Uterus (tissue), 4 donors: ENCODE data around the gene SRRM5. TPM values are rescaled to one million over a fixed set of nuclear protein-coding genes. Genes with fewer than 3 reads are reported as not detected.
"Not testable (repeated sequence)": the region's sequence is repeated elsewhere in the genome, so short reads cannot be mapped to it uniquely, and the experiment has no call there.

Experiments used
- DNase-seq, 2 donors: peaks; one replicate each; pipeline ENCODE4 v3.0.0-alpha.2; 2019 to 2020
- H3K27ac ChIP-seq, 2 donors: fragments of 200-600 bp; sonication (generic); 1 replicate in 1 of 2; 2 replicates in 1 of 2; pipeline ENCODE4 v1.5.1; 2016 to 2018
- H3K27me3 ChIP-seq, 2 donors: fragments of 200-600 bp; sonication (generic); one replicate each; pipeline ENCODE4 v1.5.1; 2018 to 2019; ENCODE audit warnings: control low read depth in 1 of 2
- H3K36me3 ChIP-seq, 2 donors: fragments of 200-600 bp; sonication (generic); one replicate each; pipeline ENCODE4 v1.5.1; 2019; ENCODE audit warnings: control low read depth in 1 of 2
- H3K4me1 ChIP-seq, 2 donors: fragments of 200-600 bp; sonication (generic); one replicate each; pipeline ENCODE4 v1.5.1; 2018 to 2019; ENCODE audit warnings: control low read depth in 1 of 2
- H3K4me3 ChIP-seq, 2 donors: fragments of 200-600 bp; sonication (generic); 1 replicate in 1 of 2; 2 replicates in 1 of 2; pipeline ENCODE4 v1.5.1; 2018 to 2019; ENCODE audit warnings: mild to moderate bottlenecking in 1 of 2
- H3K9me3 ChIP-seq, 2 donors: fragments of 200-600 bp; sonication (generic); one replicate each; pipeline ENCODE4 v1.5.1; 2019; ENCODE audit warnings: control low read depth in 1 of 2
- POLR2A ChIP-seq, 2 donors: fragments of 450-650 bp; IDR thresholded peaks; one replicate each; pipeline ENCODE4 v1.6.1; 2016; ENCODE audit warnings: antibody characterized with exemption in 2 of 2, mild to moderate bottlenecking in 1 of 2, moderate library complexity in 1 of 2
- intact Hi-C: fragments of 100-400 bp; cut with DNase I; formaldehyde crosslinking; loops from one replicate; pipeline ENCODE4 v1.15.1; 2023; ENCODE audit warnings: low total_unique reads
- total RNA-seq, 4 donors: library from RNA; depleted of rRNA in 3 of 4; stranded (reverse); fragments of >200 nt in 3 of 4; gene quantifications; one replicate each; pipeline versions ENCODE4 v1.1.0 to v1.2.4, GENCODE V29; 2014 to 2023
- TF ChIP-seq, protein P1 (sequence below), 4 experiments: fragments of 200-600 bp in 2 of 4; fragments of 450-650 bp in 2 of 4; sonication (generic) in 2 of 4; IDR thresholded peaks; one replicate each; pipeline ENCODE4 v1.5.1; 2016 to 2019; ENCODE audit warnings: antibody characterized with exemption in 4 of 4, mild to moderate bottlenecking in 2 of 4, moderate library complexity in 1 of 4
- donor health status: DM: yes; HTN: yes; CAD: no.

Gene SRRM5
- total RNA-seq, 4 donors from 2014 or later = 0.58 TPM; not detected in 3

DNA sequence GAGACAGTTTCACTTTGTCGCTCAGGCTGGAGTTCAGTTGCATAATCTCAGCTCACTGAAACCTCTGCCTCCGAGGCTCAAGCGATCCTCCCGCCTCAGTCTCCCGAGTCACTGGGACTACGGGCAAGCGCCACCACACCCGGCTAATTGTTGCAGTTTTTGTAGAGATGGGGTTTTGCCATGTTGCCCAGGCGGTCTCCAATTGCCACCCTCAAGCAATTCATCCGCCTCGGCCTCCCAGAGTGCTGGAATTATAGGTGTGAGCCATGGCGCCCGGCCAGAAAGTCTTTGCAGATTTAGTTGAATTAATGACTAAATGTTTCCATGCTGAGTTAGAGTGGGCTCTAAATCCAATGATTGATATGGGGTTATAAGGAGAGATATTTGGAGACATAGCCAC is 32.3 kb downstream of the SRRM5 start:
- Histone ChIP-seq H3K4me1 (peaks cover 0 to 11% of the 10 kb centered on the region in 2 donors), H3K36me3 (no peaks in the 10 kb centered on the region), H3K4me3 (no peak overlapping the region), H3K27me3 (no peaks in the 10 kb centered on the region), H3K9me3 (no peaks in the 10 kb centered on the region), H3K27ac (no peak overlapping the region)
- no peak for DNase-seq
- TF ChIP-seq POLR2A (IDR thresholded peaks at IDR 0.05) = no peak
- TF ChIP-seq, protein P1, sequence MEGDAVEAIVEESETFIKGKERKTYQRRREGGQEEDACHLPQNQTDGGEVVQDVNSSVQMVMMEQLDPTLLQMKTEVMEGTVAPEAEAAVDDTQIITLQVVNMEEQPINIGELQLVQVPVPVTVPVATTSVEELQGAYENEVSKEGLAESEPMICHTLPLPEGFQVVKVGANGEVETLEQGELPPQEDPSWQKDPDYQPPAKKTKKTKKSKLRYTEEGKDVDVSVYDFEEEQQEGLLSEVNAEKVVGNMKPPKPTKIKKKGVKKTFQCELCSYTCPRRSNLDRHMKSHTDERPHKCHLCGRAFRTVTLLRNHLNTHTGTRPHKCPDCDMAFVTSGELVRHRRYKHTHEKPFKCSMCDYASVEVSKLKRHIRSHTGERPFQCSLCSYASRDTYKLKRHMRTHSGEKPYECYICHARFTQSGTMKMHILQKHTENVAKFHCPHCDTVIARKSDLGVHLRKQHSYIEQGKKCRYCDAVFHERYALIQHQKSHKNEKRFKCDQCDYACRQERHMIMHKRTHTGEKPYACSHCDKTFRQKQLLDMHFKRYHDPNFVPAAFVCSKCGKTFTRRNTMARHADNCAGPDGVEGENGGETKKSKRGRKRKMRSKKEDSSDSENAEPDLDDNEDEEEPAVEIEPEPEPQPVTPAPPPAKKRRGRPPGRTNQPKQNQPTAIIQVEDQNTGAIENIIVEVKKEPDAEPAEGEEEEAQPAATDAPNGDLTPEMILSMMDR (IDR thresholded peaks at IDR 0.05) = no peak
- intact Hi-C loops = no loop called here

DNA sequence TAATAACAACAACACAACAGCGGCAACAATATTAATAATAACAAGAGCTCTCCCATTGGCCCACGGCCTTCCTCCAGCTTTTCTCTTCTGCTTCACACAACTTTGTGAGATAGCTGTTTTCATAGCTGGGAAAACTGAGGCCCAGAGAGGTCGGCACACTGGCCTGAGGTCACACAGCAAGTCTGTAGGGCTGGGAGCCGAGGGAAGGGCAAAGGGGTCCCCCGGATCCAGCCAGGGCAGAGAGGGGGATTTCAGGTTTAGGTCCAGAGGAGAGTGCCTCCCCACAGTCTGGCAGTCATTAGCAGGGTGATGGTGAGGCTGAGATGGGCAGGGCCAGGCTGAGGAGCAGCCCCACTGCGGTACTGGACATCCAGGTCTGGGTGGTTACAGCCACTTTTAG is 36.7 kb downstream of the SRRM5 start:
- Histone ChIP-seq H3K27me3 (no peaks in the 10 kb centered on the region), H3K9me3 (no peaks in the 10 kb centered on the region), H3K4me3 (no peak overlapping the region), H3K36me3 (no peaks in the 10 kb centered on the region), H3K27ac (no peak overlapping the region), H3K4me1 (no peaks in the 10 kb centered on the region)
- intact Hi-C loops = no loop called here
- DNase-seq = no peak
- TF ChIP-seq, protein P1 (IDR thresholded peaks at IDR 0.05) = no peak
- TF ChIP-seq POLR2A (IDR thresholded peaks at IDR 0.05) = no peak

DNA sequence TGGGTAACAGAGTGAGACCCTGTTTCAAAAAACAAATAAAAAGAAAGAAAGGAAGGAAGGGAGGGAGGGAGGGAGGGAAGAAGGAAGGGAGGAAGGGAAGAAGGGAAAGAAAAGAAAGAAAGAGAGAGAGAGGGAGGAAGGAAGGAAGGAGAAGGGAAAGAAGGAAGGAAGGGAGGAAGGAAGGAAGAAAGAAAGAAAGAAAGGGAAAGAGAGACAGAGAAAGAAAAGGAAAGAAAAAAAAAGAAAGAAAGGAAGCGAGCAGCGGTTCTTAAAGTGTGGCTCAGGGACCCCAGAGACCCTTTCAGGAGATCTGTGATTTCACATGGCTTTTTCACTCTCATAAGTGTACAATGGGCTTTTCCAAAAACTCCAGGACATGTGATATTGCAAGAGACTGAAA is 37.6 kb downstream of the SRRM5 start:
- DNase-seq = no peak
- Histone ChIP-seq H3K27ac (no peak overlapping the region), H3K36me3 (no peaks in the 10 kb centered on the region), H3K4me3 (no peak overlapping the region), H3K9me3 (no peaks in the 10 kb centered on the region), H3K4me1 (no peaks in the 10 kb centered on the region), H3K27me3 (no peaks in the 10 kb centered on the region)
- intact Hi-C loops = no loop called here
- TF ChIP-seq POLR2A (IDR thresholded peaks at IDR 0.05) = no peak
- TF ChIP-seq, protein P1 (IDR thresholded peaks at IDR 0.05) = no peak

DNA sequence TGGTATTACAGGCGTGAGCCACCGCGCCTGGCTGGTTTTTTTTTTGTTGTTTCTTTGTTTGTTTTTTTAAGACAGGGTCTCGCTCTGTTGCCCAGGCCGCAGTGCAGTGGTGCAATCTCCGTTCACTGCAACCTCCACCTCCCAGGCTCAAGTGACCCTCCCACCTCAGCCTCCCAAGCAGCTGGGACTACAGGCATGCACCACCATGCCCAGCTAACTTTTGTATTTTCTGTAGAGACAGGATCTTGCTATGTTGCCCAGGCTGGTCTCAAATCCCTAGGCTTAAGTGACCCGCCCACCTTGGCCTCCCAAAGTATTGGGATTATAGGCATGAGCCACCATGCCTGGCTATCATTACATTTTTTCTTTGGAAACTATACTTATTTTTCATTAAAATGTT is 38.4 kb downstream of the SRRM5 start:
- H3K36me3 ChIP-seq, intact Hi-C loops, DNase-seq, H3K4me3 ChIP-seq, H3K9me3 ChIP-seq, H3K4me1 ChIP-seq, H3K27me3 ChIP-seq, H3K27ac ChIP-seq: not testable (repeated sequence)

DNA sequence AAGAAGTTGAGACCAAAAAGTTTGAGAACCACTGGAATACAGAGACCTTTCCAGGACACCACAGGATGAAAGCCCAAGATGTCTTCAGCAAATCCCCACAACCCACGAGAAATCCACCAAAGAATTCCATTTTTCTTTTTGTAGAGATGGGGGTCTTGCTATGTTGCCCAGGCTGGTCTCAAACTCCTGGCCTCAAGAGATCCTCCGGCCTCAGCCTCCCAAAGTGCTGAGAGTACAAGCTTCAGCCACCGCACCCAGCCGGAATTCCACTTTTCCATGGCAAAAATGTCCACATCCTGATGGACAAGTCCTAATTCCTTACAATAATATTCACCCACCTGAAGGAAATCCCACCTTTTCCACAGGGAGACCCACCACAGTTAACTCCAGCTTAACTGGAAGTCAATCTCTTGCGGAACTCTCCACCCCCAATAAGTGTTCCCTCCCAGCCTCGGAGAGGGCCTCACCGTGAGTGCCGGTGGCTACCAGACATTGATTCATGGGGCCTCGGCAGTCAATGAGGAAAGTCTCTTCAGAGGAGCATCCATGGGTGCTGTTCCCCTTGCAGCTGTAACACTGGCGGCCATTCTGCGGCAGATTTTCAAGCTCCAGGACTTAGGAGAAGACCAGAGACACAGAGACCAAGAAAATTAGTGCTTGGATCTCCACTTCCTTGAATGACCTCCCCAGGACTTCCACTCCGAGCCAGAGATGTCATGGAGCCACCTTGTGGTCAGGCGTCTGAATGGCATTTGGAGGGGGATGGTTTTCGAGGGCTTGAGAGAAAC is 40.1 kb downstream of the SRRM5 start:
- Histone ChIP-seq H3K36me3 (no peaks in the 10 kb centered on the region), H3K27ac (no peak overlapping the region)
- peak; percentile 42 to 47 for DNase-seq

More for the DNA sequence above, 40.1 kb downstream of the SRRM5 start:
- Histone ChIP-seq H3K4me3 (no peak overlapping the region), H3K4me1 (no peaks in the 10 kb centered on the region), H3K9me3 (no peaks in the 10 kb centered on the region), H3K27me3 (no peaks in the 10 kb centered on the region)
- intact Hi-C loops = no loop called here
- TF ChIP-seq POLR2A (IDR thresholded peaks at IDR 0.05) = no peak
- TF ChIP-seq, protein P1 (IDR thresholded peaks at IDR 0.05) = peak; percentile 63 to 75 (median 70)
